ENCODE measurements around the gene LSAMP.

LSAMP gene

DNA sequence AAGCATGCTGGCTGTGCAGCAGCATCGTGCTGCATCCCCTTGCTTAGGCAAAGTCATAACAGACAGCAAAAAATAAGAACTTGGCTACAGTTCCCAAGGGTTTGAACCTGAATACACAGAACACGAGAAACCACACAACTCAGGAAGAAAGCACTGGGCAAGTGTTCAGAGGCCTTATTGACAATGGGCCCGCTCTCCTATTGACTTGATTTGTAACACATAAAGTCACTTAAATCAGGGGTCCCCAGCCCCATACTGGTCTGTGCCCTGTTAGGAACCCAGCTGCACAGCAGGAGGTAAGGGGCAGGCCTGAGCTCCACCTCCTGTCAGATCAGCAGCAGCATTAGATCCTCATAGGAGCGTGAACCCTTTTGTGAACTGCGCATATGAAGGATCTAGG is 145.1 kb downstream of the LSAMP start:
- no peak overlapping the region for H2AFZ ChIP-seq (ENCODE audit: low read depth, low read length, severe bottlenecking)
- TF ChIP-seq, protein P1, sequence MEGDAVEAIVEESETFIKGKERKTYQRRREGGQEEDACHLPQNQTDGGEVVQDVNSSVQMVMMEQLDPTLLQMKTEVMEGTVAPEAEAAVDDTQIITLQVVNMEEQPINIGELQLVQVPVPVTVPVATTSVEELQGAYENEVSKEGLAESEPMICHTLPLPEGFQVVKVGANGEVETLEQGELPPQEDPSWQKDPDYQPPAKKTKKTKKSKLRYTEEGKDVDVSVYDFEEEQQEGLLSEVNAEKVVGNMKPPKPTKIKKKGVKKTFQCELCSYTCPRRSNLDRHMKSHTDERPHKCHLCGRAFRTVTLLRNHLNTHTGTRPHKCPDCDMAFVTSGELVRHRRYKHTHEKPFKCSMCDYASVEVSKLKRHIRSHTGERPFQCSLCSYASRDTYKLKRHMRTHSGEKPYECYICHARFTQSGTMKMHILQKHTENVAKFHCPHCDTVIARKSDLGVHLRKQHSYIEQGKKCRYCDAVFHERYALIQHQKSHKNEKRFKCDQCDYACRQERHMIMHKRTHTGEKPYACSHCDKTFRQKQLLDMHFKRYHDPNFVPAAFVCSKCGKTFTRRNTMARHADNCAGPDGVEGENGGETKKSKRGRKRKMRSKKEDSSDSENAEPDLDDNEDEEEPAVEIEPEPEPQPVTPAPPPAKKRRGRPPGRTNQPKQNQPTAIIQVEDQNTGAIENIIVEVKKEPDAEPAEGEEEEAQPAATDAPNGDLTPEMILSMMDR (IDR thresholded peaks at IDR 0.05; ENCODE audit: insufficient read depth, low read length, poor library complexity, severe bottlenecking) = no peak
- no peak for TF ChIP-seq EZH2phosphoT487 (conservative IDR thresholded peaks at IDR 0.05; ENCODE audit: low read length)

GRCh38 chr3:116299646-116300081 is 145.6 kb downstream of the LSAMP start:
- Histone ChIP-seq H3K4me2 (ENCODE audit: low read depth, low read length, poor library complexity, severe bottlenecking) (no peak overlapping the region), H3K27me3 (ENCODE audit: low read length) (no peaks in the 10 kb centered on the region), H3K4me3 (ENCODE audit: insufficient read depth, low read length, poor library complexity, severe bottlenecking) (no peak overlapping the region), H3K9me2 (replicated peaks; ENCODE audit: insufficient read depth, low read length) (no peaks in the 10 kb centered on the region), H3F3A (ENCODE audit: insufficient read depth) (no peaks in the 10 kb centered on the region), H3K9ac (ENCODE audit: low read length) (no peak overlapping the region), H3K9me3 (ENCODE audit: insufficient read depth, low read length) (no peaks in the 10 kb centered on the region), H3K79me2 (ENCODE audit: insufficient read depth, low read length) (no peaks in the 10 kb centered on the region), H4K20me1 (ENCODE audit: low read depth, low read length) (no peaks in the 10 kb centered on the region), H3K36me3 (ENCODE audit: low read length) (no peaks in the 10 kb centered on the region), H3K27ac (ENCODE audit: low read depth, low read length) (no peak overlapping the region), H2AFZ (ENCODE audit: low read depth, low read length, severe bottlenecking) (no peak overlapping the region)
- no peak for TF ChIP-seq EZH2phosphoT487 (conservative IDR thresholded peaks at IDR 0.05; ENCODE audit: low read length)
- TF ChIP-seq, protein P1 (IDR thresholded peaks at IDR 0.05; ENCODE audit: insufficient read depth, low read length, poor library complexity, severe bottlenecking) = no peak

More for the DNA sequence above, 145.1 kb downstream of the LSAMP start:
- Histone ChIP-seq H3F3A (ENCODE audit: insufficient read depth) (no peaks in the 10 kb centered on the region), H4K20me1 (ENCODE audit: low read depth, low read length) (no peaks in the 10 kb centered on the region), H3K27ac (ENCODE audit: low read depth, low read length) (no peak overlapping the region), H3K4me2 (ENCODE audit: low read depth, low read length, poor library complexity, severe bottlenecking) (no peak overlapping the region), H3K27me3 (ENCODE audit: low read length) (no peaks in the 10 kb centered on the region), H3K79me2 (ENCODE audit: insufficient read depth, low read length) (no peaks in the 10 kb centered on the region), H3K9me2 (replicated peaks; ENCODE audit: insufficient read depth, low read length) (no peaks in the 10 kb centered on the region), H3K36me3 (ENCODE audit: low read length) (no peaks in the 10 kb centered on the region), H3K4me3 (ENCODE audit: insufficient read depth, low read length, poor library complexity, severe bottlenecking) (no peak overlapping the region), H3K9me3 (ENCODE audit: insufficient read depth, low read length) (no peaks in the 10 kb centered on the region), H3K9ac (ENCODE audit: low read length) (no peak overlapping the region)

DNA sequence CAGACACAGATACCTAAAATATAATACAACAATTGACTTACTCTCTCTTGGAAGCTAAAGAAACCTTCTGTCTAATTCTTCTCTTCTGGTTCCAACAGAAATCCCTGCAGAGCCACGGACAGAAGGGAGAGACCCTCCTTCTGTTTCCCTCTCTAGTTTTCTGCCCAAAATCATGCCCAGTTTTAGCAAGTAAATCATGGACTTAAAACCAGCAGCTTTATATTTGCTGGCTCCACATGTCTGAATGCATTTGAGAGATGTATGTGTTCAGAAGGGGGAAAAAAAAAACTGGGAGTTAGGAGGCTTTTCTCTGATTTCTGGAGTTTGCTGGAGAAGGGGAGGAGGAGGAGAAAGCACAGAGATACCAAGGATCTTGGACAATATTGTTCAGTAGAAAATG is 147.1 kb downstream of the LSAMP start:
- no peak overlapping the region for H3K9ac ChIP-seq (ENCODE audit: low read length)
- no peak overlapping the region for H2AFZ ChIP-seq (ENCODE audit: low read depth, low read length, severe bottlenecking)
- H3K79me2 ChIP-seq (ENCODE audit: insufficient read depth, low read length) = no peaks in the 10 kb centered on the region
- H3K36me3 ChIP-seq (ENCODE audit: low read length) = no peaks in the 10 kb centered on the region
- H4K20me1 ChIP-seq (ENCODE audit: low read depth, low read length) = no peaks in the 10 kb centered on the region
- no peak for TF ChIP-seq EZH2phosphoT487 (conservative IDR thresholded peaks at IDR 0.05; ENCODE audit: low read length)
- TF ChIP-seq, protein P1 (IDR thresholded peaks at IDR 0.05; ENCODE audit: insufficient read depth, low read length, poor library complexity, severe bottlenecking) = no peak
- H3K4me2 ChIP-seq (ENCODE audit: low read depth, low read length, poor library complexity, severe bottlenecking) = no peak overlapping the region
- no peak overlapping the region for H3K4me3 ChIP-seq (ENCODE audit: insufficient read depth, low read length, poor library complexity, severe bottlenecking)
- no peaks in the 10 kb centered on the region for H3F3A ChIP-seq (ENCODE audit: insufficient read depth)
- no peaks in the 10 kb centered on the region for H3K9me3 ChIP-seq (ENCODE audit: insufficient read depth, low read length)
- no peak overlapping the region for H3K27ac ChIP-seq (ENCODE audit: low read depth, low read length)
- no peaks in the 10 kb centered on the region for H3K9me2 ChIP-seq (replicated peaks; ENCODE audit: insufficient read depth, low read length)
- no peaks in the 10 kb centered on the region for H3K27me3 ChIP-seq (ENCODE audit: low read length)
